Stimulated activated CD4-positive, alpha-beta T cell treated with anti-CD3 and anti-CD28 coated beads, Interleukin-15, amount 100 ng/mL, for 1 hour (primary cell): ENCODE measurements around the gene RAB11FIP5.

ENCODE experiments used
- DNase-seq, 2 donors: peaks; one replicate each; pipeline ENCODE4 v3.0.0-alpha.2; 2020; ENCODE audit warnings: low read depth in 1 of 2, low spot score in 1 of 2

Gene RAB11FIP5

DNA sequence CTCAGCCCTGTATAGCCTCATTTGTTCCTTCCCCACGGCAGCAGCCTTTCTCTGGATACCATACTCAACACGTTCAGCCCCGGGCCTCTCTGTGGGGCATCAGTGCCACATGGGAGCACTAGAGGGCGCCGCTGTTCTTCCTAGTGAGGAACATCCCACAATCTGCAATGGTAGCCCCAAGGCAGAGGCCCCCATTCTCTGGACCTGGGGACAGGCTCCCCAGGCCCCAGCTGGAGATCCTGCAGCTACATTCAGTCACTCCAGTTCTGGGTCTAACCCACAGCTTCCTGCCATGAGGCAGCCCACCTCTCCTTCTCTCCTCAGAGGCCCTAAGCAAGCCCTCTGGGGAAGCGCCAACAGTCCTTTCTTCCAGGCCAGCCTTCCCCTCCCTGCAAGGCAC is 27.1 kb downstream of the RAB11FIP5 start:
- DNase-seq = peak; percentile 66 to 74

DNA sequence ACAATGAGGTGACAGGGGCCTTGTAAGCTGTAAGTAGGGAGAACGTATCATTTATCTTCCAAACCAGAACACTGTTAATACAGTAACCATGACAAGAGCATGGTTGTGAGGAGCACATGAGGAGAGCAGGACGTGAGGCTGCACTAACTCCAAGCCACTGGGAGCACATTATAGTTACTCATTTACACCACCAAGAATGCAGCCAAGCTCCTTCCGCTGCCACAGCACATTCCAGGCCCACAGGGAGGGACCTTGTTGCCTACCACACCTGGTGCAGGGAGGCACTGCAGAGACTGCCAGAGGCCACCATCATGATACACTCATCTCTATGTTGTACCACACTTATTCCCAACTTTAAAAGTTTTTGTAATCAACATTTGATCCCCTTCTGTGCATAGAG is 27.8 kb downstream of the RAB11FIP5 start:
- no peak for DNase-seq

DNA sequence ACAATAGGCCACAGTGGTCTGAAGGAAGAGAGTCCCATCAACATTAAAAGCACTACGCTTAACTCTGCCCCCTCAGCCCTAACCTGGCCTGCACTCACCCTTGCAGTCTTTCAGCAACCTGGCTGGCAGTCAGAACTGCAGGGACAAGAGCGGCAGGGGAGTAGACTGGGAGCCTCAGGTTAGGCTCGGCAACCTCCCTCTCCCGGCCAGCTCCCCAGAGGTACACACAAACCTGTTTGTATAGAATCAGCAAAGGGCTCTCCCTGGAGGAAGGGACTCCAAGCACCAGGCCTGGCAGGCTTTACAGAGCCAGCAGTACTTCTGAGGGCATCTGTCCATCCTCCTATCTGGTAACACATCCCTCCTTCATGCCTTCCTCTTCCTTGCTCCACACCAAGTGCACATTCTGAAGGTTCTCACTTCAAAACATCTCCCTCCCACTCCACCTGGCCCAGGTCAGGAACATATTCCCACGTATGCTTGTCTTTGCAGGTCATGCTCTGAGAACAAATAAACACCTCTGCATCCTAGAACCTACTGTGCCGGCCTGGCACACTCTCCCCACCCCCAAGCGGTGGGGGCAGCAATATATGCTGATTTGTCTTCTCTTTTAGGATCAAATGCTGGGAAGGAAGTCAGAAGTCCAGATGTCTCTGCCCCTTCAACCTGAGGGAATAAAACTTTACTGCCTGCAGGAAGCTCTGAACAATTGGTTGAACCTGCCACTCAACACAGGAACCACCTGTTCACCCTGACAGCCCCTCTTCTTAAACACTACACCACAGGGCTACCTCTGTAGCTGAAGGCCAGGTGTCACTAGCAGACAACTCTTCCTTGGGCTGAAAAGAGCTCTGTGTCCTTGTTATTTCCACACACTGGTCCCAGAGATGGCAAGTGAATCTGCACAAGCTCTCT is 28.6 kb downstream of the RAB11FIP5 start:
- no peak for DNase-seq

DNA sequence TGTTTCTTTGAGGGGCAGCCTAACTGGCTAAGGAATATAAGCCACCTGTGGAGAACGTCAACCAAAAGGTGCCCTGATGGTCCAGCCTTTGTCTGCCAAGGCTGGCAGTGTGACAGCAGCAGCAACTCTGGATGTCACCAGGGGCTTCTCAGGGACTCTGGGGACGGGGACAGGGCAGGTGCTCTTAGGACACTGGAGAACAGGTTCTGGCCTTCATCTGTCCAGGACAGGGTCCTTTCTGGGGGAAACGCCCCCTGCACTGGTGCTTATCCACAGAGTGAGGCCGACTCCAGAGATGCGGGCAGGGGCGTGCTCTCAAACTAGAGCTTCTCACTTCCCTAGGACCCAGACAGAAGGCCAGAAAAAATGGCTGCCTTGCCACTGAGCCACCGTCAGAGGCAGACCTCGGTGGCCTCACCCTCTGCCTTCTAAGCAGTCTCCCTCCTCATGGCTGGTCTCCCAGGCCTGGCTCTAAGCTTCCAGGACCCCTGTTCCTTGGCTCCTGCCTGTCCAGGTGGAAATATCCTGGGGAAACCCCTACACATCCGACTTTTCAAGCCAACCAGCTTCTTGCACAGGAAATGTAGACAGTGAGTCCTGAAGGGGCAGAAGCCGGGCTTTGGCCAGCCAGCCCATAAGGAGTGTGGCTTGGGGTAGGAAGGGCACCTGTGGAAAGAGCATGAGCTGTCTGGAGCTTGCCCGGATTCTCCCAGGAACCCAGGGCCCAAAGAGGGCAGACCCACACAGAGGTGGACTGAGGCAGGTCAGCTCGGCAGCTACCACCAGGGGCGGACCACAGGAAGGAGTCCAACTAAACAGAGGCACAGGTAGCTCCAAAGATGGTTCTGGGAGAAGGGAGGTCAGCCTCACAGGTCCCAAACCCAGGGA is 30.0 kb downstream of the RAB11FIP5 start:
- no peak for DNase-seq

DNA sequence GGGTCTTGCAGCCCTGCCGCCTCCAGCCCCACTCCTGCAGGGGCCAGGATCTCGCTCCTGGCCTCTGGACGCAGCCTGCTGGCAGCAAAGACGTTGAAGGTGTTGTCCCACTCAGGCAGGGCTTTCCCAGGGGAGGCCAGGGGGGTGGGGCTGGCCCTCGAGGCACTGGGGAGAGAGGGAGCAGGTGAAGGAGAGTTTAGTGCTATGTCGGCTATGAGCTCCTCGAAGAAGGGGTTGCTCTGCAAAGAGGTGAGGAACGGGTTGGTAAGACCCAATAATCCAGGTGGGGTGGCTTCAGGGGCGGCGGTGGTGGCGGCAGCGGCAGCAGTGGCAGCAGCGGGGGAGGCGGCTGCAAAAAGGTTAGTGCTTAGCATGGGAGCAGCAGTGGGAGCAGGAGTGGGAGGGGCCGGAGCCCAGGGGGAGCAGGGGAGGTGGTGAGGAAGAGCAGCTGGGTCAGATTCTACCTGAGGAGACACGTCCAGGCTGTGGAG is 31.5 kb downstream of the RAB11FIP5 start:
- no peak for DNase-seq

DNA sequence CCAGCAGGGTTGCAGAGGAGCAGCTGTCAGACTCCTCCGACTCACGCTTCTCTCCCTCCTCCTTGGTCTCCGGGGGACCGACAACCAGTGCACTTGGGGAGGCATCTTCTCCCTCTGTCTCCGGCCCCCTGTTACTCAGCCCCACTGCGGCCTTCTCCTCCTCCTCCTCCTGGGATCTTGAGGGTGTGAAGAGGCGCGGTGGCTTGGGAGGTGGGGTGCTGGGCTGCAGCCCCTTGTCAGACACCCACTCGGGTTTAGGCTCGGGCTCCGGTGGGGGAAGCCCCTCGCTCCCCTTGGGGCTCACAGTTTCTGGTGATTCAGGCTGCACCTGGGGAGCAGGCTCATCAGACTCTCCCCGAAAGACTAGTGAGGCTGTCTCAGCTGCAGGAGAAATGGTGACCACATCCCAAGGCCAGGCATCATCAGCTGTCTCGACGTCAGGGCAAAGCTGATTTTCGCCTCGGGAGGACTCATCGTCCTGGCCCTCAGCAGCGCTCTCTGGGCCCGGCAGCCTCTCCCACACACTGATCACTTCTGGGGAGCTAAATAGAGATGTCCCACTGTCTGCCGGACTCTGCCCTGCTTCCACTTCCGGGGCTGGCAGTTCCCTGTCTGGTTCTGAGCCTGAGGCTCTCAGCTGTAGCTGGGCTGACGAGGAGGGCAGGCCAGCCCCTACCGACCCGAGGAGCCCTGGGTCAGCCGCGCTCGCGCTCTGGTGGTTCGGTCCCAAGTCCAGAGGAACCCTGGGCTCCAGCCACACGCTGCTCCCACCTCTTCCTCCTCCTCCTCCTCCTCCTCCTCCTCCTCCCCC is 32.2 kb downstream of the RAB11FIP5 start:
- no peak for DNase-seq

DNA sequence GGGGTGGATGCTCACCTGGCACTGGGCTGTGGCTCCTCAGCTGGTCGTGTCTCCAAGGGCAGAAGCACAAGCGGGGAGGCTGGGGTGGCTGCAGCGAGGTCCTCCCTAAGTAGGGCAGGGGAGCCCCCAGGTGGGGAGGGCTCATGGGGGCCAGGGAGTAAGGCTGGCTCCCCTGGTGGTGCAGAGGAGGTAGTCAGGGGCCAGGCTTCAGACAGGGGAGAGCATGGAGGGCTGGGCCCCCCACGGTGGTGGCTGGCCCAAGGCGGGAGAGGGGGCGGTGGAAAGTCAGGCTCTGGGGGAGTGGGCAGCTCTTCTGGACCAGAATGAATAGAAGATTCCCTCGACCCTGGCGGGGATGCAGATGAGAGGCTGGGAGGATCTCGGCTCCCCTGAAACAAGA is 33.1 kb downstream of the RAB11FIP5 start:
- no peak for DNase-seq

DNA sequence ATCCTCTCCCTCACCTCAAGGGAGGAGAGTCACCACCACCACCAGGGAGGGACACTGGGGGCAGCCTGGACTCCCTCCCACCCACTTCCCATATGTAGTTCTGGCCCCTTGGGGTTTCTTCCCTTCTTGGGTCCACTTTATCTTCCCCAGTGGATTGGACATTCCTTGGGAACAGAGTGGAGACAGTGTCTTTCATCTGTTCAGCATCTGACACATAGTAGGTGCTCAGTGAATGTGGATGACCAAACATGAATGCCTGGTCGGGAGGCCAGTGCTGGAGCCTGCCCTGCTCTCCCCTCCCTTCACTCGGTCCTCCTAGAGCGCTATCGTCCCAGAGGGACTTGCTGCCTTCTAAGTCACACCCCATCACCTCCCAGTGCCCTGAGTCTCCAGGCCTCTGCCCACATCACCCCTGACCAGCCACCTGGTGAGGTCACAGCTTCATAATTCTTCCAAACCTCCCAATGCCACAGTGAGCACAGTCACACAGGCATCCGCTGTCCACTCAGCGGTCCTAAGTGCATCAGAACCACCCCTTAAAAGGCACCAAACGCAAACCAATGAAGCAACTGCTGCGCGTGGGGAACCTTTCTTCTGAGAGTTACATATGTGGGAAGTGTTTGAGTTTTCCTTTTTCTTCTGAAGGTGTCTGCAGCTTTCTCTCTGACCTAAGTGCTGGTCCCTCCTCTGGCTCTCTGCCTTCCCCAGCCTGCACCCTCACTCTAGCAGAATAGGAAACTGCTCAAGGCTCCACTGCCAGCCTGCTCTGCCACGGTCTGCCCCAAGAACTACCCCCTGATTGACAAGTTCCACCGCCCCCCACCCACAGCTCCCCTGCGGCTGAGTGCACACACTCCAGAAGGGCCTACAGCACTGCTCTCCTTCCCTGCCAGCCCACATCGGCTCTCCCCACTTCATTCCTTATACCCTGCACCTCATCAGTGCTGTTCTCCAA is 34.0 kb downstream of the RAB11FIP5 start:
- DNase-seq = no peak

DNA sequence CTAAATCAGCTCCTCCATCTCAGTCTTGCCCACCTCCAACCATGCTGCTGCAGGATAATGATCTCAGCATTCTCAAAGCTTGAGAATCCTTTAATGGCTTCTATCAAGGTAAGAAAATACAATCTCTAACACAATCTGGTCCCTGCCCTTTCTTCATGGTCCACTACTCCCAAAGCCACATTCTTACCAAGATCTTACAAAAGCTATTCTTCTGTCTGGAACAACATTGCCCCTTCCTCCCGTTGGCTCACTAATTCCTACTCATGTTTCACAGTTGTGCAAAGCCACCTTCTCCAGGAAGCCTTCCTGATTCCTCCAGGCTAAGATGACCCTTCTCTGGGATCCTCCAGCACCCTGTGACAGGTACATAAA is 35.3 kb downstream of the RAB11FIP5 start:
- DNase-seq = no peak

DNA sequence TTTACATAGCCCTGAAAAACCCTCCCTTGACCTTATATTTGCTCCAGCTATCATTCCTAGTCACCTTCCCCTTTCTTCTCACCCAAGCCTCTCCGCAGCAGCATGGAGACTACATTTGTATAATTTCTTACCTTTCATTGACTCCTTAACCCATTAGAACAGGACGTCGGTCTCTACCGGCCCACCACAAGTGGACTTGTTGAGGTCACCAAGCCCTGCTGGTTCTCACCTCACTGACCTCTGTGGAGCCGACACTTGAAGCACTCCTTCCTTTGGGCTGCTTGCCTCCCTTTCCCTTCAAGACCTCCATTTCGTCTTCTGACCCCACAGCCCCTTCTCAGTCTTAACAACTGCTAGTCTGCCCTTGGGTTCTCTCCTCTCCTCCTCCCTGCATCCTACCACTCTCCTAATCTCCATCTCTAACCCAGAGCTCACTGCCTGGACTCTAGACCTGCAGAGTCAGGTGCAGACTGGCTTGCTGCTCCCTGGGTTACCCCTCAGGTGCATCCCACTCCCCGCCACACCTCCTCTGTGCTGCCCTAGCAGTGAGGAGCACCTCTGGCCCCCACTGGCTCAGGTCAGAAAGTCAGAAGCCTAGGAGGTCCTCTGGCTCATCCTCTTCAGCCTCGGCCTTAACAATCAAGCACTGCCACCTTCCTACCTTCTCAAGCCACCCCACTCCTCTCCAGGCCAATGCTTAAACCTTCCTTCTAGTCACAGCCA is 35.9 kb downstream of the RAB11FIP5 start:
- DNase-seq = no peak

DNA sequence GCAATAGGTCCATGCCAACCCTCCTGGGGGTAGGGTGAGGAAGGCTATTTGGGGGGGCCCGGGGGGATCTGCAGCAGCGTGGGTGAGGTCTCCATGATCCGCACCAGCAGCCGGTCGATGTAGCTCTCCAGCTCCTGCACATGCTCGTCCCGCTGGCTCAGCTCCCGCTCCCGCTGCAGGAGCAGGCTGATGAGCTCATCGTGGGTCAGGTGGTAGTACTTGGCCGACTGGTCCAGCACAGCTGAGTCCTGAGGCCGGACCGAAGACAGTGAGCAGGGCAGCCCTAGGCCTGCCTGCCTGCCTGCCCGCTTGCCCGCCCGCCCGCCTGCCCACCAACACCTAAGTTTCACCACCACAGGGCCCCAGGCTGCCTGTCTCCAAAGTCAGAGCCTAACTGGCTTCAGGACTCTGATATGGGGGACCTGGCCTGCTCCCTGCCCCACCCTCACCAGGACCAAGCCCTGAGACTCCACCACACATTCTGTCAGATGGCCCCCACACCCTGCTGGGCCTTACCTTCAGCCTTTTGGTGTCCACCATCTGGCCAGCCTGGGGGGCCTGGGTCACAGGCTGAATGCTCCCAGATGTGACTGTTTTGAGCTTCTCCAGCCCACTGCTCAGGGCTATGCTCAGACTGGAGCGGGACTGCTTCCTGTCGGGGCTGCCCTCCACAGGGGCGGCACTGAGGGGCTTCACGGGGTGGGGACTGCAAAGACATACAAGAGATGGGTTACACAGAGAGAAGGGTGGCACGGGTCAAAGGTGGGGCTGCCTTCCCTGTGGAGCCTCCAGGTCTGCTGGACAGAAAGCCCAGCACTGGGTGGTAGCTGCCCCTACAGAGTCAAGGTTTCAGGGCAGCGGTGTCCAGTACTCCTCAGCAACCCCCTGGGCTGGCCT is 37.0 kb downstream of the RAB11FIP5 start:
- DNase-seq = no peak

DNA sequence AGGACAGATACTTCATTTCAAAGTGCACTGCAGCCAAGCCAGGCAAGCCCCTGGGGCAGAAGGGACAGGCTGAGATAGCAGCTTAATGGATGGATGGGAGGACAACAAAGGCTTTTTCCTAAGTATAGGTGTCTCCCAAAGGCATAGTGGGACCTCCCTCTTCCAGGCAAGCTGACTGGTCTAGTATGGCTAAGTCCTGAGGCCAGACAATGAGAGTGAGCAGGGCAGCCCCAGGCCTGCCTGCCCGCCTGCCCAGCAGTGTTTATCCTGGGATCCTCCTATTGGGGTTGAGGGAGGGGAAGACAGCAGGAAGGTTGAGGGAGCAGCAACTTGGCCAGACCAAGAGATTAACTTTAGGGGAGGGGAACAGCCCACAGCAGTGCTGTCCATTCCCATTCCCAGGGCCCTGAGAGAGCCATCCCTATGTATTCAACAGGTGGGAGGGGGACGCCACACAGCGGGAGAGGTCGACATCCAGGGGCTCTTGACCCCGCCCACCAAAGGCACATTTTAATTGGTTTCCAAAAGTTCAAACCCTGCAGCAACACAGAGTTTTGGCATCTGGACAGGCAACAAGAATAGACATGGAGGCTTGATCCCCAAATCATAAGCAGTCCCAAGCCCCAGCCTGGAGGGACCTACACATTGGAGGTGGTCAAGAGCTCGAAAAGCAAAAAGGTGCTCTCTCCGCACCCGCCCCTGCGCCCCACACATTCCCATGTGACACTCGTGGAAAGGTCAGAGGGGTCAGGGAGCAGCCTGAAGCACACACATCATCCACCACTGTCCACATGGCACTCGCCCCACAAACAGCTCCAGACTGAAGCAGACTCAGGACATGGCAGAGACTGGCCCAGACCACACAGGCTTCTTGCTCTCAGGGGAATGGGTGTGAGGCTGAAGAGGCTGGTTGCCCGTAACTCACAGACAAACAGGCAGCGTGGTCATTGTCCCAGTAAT is 38.4 kb downstream of the RAB11FIP5 start:
- no peak for DNase-seq

DNA sequence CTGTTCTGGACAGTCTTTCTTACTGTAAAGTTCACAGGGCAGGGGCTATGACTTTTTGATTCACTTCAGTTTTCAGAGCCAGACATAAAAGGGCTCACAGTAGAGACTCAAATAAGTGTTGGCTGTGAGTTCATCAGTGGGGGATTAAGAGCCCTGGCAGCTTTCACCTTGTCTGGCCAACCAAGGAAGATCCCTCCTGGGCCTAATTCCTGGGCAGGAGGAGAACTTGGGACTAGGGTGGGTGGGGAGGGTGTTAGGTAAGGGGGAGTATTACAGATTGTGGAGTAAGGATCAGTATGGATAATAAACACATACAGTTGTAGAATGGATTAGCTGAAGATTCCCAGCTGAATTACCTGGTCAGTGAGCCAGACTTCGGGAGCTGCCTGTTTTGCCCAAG is 40.3 kb downstream of the RAB11FIP5 start:
- DNase-seq = no peak

DNA sequence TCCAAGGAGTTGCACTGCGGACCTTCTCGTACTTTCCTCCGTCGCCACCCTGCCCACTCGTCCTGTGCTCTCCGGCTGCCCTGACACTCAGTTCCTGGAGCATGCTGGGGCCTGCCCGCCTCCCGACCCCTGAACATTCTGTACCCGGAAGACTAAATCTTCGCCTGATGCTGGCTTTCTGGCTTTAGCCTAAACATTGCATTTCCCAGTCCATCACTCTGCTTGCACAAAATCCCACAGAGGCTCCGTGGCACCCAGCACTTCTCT is 40.7 kb downstream of the RAB11FIP5 start:
- no peak for DNase-seq

DNA sequence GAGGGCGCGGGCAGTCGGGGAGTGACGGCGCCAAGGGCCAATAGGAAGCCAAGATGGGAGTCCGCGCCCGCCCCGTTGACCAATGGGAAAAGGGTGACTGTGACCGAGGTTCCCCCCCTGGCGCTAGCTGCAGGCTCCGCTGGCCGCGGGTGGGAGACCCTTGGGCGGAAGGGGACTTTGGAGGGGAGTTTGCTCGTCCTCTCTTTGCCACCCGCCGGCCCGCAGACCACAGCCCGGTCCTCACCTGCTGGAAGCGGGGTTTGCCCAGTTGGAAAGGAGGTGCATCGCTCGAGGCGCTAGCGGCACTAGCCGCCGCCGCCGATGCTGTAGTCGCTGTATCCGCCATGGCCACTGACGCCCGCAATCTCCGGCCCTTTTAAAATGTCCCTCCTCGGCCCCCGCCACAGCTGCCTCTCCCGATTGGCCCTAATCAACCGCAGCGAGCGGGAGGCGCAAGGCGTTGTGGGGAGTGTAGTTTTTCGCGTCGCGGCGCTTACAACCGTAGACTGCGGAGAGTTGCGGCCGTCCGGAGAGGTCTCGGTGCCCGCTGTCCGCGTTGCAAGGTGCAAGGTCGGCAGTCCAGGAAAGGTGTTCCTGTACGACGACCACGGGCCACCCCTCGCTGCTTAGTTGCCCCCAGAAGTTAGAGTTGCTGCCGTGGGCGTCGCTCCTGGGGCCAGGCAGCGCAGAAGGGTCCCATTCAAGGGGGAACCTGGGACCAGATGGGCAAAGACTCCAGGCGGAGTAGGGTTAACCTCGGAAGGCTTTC is 41.2 kb downstream of the RAB11FIP5 start, which contains the start of gene SFXN5:
TSS of gene SFXN5 (minus strand) at position 353 of the 769 bp plus-strand sequence. CDS start at position 346, 7 bp downstream.
- peak; percentile 88 to 95 for DNase-seq

DNA sequence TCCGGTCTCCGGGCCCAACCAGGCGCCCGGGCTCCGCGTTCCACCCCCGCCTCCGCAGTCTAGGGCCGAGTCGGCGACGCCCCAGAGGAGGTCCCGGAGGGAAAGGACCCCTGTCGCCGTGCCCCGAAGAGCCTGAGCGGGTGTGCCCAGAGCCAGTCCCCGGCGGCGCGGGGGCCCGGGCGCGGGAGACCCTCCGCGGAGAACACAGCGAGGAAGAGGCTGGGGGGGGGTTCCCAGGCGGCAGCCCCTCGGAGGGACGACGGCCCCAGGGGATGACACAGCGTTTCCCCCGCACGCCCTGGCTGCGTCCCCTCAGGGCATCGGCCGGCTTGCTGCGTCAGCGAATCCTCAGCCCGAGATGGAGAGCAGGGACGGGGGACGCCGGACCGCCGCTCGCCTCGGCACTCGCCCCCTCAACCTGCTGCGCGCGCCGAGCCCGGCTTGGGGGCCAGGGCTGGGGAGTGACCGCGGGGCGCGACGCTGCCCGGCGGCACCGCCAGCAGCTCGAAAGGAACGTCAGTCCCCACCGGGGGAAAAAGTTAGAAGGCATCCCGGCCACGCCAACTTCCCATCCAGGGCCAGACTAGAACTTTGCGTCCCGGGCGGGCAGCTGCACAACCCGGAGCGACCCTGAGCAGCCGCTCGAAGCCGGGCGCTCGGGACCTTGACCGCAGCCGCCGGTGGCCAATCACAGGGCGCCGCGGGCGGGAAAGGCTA is 41.9 kb downstream of the RAB11FIP5 start:
- DNase-seq = peak in 1 of 2 donors; percentile 33
